WTC11 (cell line): ENCODE data around the gene ZNF229. TPM values are rescaled to one million over a fixed set of nuclear protein-coding genes. Genes with fewer than 3 reads are reported as not detected.

Experiments used
- ATAC-seq: fragments of 200-7000 bp; cut with Tn5 transposase; 2 replicates; pipeline ENCODE4 v1.10.0; 2021; ENCODE audit warnings: mild to moderate bottlenecking, moderate library complexity
- CTCF ChIA-PET: fragments of 300-600 bp; sonication (Branson Sonifier 250); formaldehyde crosslinking; loops from one replicate; lab custom pipeline; 2021; ENCODE audit warnings: antibody characterized with exemption; lab: Charles Lee
- POLR2A ChIA-PET: fragments of 350-600 bp; sonication (Branson Sonifier 250); formaldehyde crosslinking; loops from one replicate; lab custom pipeline; 2021; ENCODE audit warnings: antibody characterized with exemption; lab: Charles Lee
- DNase-seq: peaks from one replicate; pipeline ENCODE4 v3.0.0; 2021; ENCODE audit warnings: low spot score
- H3K27ac Mint-ChIP-seq: 2 replicates; pipeline ENCODE4 v1.8.0; 2021; ENCODE audit warnings: mixed read lengths
- H3K27me3 Mint-ChIP-seq: 2 replicates; pipeline ENCODE4 v1.8.0; 2021; ENCODE audit warnings: low read depth, mild to moderate bottlenecking, moderate library complexity, mixed read lengths
- H3K36me3 Mint-ChIP-seq: 2 replicates; pipeline ENCODE4 v1.8.0; 2021; ENCODE audit warnings: mixed read lengths
- H3K4me1 Mint-ChIP-seq: 2 replicates; pipeline ENCODE4 v1.8.0; 2022; ENCODE audit warnings: mixed read lengths
- H3K4me3 Mint-ChIP-seq: 2 replicates; pipeline ENCODE4 v1.8.0; 2021; ENCODE audit warnings: mild to moderate bottlenecking, moderate library complexity, mixed read lengths
- H3K9me3 Mint-ChIP-seq: 2 replicates; pipeline ENCODE4 v1.8.0; 2021; ENCODE audit warnings: mixed read lengths
- CREB1 ChIP-seq: sonication (generic); formaldehyde crosslinking; IDR thresholded peaks from 2 replicates; pipeline ENCODE4 v1.8.0; 2023; ENCODE audit warnings: mild to moderate bottlenecking, missing genetic modification reagents
- EMX1 ChIP-seq: fragments of 250-450 bp; sonication (Bioruptor Pico); IDR thresholded peaks from 2 replicates; pipeline ENCODE4 v1.8.0; 2021; ENCODE audit warnings: mild to moderate bottlenecking
- JUN ChIP-seq: sonication (generic); formaldehyde crosslinking; IDR thresholded peaks from 2 replicates; pipeline ENCODE4 v1.8.0; 2023; ENCODE audit warnings: mild to moderate bottlenecking, missing genetic modification reagents
- KAT7 ChIP-seq: sonication (generic); formaldehyde crosslinking; IDR thresholded peaks from 2 replicates; pipeline ENCODE4 v1.8.1; 2023; ENCODE audit warnings: missing genetic modification reagents, mild to moderate bottlenecking, borderline replicate concordance
- NFYB ChIP-seq: sonication (generic); formaldehyde crosslinking; conservative IDR thresholded peaks from 2 replicates; pipeline ENCODE4 v1.8.0; 2022; ENCODE audit warnings: low read depth, missing genetic modification reagents
- NR1H2 ChIP-seq: sonication (generic); formaldehyde crosslinking; IDR thresholded peaks from 2 replicates; pipeline ENCODE4 v1.9.0; 2021; ENCODE audit warnings: mild to moderate bottlenecking, moderate library complexity, missing genetic modification reagents
- NR3C1 ChIP-seq: sonication (generic); formaldehyde crosslinking; conservative IDR thresholded peaks from 2 replicates; pipeline ENCODE4 v1.8.1; 2023; ENCODE audit warnings: low read depth, mild to moderate bottlenecking, missing genetic modification reagents
- RORB ChIP-seq: fragments of 250-450 bp; sonication (Bioruptor Pico); IDR thresholded peaks from 2 replicates; pipeline ENCODE4 v1.9.0; 2021; ENCODE audit warnings: mild to moderate bottlenecking
- SP1 ChIP-seq: sonication (generic); formaldehyde crosslinking; conservative IDR thresholded peaks from 2 replicates; pipeline ENCODE4 v1.8.1; 2022; ENCODE audit warnings: missing genetic modification reagents
- TCF7 ChIP-seq: sonication (generic); formaldehyde crosslinking; IDR thresholded peaks from 2 replicates; pipeline ENCODE4 v1.8.0; 2022; ENCODE audit warnings: mild to moderate bottlenecking, low read depth, missing genetic modification reagents, moderate library complexity
- ZBTB21 ChIP-seq: sonication (generic); formaldehyde crosslinking; IDR thresholded peaks from 2 replicates; pipeline ENCODE4 v1.8.1; 2023; ENCODE audit warnings: mild to moderate bottlenecking, missing genetic modification reagents, borderline replicate concordance
- ZNF232 ChIP-seq: sonication (generic); formaldehyde crosslinking; IDR thresholded peaks from 2 replicates; pipeline ENCODE4 v1.8.0; 2022; ENCODE audit warnings: mild to moderate bottlenecking, missing genetic modification reagents
- total RNA-seq: library from RNA; stranded (reverse); gene quantifications from 3 replicates; pipeline ENCODE4 v1.2.3, GENCODE V29; 2021
- TF ChIP-seq, protein P1 (sequence below): fragments of 250-450 bp; sonication (Bioruptor Pico); IDR thresholded peaks from 2 replicates; pipeline ENCODE4 v1.8.0; 2021; ENCODE audit warnings: mild to moderate bottlenecking
- TF ChIP-seq, protein P2 (sequence below): sonication (generic); formaldehyde crosslinking; IDR thresholded peaks from 2 replicates; pipeline ENCODE4 v1.8.1; 2023; ENCODE audit warnings: mild to moderate bottlenecking, moderate library complexity, missing genetic modification reagents
- TF ChIP-seq, protein P3 (sequence below): fragments of 250-450 bp; sonication (Bioruptor Pico); IDR thresholded peaks from 2 replicates; pipeline ENCODE4 v1.9.0; 2021; ENCODE audit warnings: mild to moderate bottlenecking
- TF ChIP-seq, protein P4 (sequence below): sonication (generic); formaldehyde crosslinking; IDR thresholded peaks from 2 replicates; pipeline ENCODE4 v1.8.1; 2022; ENCODE audit warnings: low read depth, missing genetic modification reagents, borderline replicate concordance
- TF ChIP-seq, protein P5 (sequence below): sonication (generic); formaldehyde crosslinking; IDR thresholded peaks from 2 replicates; pipeline ENCODE4 v1.8.1; 2022; ENCODE audit warnings: mild to moderate bottlenecking, missing genetic modification reagents, moderate library complexity, borderline replicate concordance
- TF ChIP-seq, protein P6 (sequence below): sonication (generic); formaldehyde crosslinking; IDR thresholded peaks from 2 replicates; pipeline ENCODE4 v1.8.0; 2023; ENCODE audit warnings: mild to moderate bottlenecking, missing genetic modification reagents
- TF ChIP-seq, protein P7 (sequence below): sonication (generic); formaldehyde crosslinking; IDR thresholded peaks from 2 replicates; pipeline ENCODE4 v1.8.1; 2023; ENCODE audit warnings: mild to moderate bottlenecking, missing genetic modification reagents

The ZNF229 gene
- total RNA-seq, 1 experiment from 2014 or later: 2.4 TPM

DNA sequence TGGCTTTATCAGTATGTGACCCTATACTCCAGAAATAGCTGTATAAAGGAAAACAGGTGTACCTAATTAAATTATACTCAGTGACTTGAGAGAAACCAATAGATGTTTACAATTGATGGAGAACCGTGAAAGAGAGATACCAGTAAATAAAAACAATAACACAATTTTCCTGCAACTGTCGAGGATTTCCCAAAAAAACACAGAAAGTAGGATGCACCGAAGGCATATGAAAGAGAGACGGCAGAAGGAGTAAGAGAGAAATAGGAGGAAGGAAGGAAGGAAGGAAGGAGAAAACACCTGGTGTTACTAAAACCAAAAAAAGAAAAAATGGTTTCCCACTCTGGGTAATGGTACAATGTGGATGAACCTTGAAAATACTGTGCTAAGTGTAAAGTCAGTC is 6.8 kb upstream of the ZNF229 start:
- CTCF ChIA-PET: no interaction called here
- DNase-seq (no peak), ATAC-seq (no peak)
- TF ChIP-seq, protein P1, sequence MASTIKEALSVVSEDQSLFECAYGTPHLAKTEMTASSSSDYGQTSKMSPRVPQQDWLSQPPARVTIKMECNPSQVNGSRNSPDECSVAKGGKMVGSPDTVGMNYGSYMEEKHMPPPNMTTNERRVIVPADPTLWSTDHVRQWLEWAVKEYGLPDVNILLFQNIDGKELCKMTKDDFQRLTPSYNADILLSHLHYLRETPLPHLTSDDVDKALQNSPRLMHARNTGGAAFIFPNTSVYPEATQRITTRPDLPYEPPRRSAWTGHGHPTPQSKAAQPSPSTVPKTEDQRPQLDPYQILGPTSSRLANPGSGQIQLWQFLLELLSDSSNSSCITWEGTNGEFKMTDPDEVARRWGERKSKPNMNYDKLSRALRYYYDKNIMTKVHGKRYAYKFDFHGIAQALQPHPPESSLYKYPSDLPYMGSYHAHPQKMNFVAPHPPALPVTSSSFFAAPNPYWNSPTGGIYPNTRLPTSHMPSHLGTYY (CRISPR knock-in tag): no peak
- TF ChIP-seq, protein P2, sequence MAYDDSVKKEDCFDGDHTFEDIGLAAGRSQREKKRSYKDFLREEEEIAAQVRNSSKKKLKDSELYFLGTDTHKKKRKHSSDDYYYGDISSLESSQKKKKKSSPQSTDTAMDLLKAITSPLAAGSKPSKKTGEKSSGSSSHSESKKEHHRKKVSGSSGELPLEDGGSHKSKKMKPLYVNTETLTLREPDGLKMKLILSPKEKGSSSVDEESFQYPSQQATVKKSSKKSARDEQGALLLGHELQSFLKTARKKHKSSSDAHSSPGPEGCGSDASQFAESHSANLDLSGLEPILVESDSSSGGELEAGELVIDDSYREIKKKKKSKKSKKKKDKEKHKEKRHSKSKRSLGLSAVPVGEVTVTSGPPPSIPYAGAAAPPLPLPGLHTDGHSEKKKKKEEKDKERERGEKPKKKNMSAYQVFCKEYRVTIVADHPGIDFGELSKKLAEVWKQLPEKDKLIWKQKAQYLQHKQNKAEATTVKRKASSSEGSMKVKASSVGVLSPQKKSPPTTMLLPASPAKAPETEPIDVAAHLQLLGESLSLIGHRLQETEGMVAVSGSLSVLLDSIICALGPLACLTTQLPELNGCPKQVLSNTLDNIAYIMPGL (CRISPR knock-in tag): no peak
- TF ChIP-seq CREB1 (CRISPR knock-in tag) (no peak), ZBTB21 (CRISPR knock-in tag) (no peak), SP1 (CRISPR knock-in tag) (no peak), KAT7 (no peak), JUN (CRISPR knock-in tag) (no peak), RORB (no peak), ZNF232 (no peak), NR3C1 (CRISPR knock-in tag) (no peak), NFYB (CRISPR knock-in tag) (no peak), TCF7 (CRISPR knock-in tag) (no peak), NR1H2 (no peak), EMX1 (CRISPR knock-in tag) (no peak)
- TF ChIP-seq, protein P3, sequence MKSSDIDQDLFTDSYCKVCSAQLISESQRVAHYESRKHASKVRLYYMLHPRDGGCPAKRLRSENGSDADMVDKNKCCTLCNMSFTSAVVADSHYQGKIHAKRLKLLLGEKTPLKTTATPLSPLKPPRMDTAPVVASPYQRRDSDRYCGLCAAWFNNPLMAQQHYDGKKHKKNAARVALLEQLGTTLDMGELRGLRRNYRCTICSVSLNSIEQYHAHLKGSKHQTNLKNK (CRISPR knock-in tag): no peak
- TF ChIP-seq, protein P4, sequence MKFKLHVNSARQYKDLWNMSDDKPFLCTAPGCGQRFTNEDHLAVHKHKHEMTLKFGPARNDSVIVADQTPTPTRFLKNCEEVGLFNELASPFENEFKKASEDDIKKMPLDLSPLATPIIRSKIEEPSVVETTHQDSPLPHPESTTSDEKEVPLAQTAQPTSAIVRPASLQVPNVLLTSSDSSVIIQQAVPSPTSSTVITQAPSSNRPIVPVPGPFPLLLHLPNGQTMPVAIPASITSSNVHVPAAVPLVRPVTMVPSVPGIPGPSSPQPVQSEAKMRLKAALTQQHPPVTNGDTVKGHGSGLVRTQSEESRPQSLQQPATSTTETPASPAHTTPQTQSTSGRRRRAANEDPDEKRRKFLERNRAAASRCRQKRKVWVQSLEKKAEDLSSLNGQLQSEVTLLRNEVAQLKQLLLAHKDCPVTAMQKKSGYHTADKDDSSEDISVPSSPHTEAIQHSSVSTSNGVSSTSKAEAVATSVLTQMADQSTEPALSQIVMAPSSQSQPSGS: no peak
- TF ChIP-seq, protein P5, sequence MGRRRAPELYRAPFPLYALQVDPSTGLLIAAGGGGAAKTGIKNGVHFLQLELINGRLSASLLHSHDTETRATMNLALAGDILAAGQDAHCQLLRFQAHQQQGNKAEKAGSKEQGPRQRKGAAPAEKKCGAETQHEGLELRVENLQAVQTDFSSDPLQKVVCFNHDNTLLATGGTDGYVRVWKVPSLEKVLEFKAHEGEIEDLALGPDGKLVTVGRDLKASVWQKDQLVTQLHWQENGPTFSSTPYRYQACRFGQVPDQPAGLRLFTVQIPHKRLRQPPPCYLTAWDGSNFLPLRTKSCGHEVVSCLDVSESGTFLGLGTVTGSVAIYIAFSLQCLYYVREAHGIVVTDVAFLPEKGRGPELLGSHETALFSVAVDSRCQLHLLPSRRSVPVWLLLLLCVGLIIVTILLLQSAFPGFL (CRISPR knock-in tag): no peak
- TF ChIP-seq, protein P6, sequence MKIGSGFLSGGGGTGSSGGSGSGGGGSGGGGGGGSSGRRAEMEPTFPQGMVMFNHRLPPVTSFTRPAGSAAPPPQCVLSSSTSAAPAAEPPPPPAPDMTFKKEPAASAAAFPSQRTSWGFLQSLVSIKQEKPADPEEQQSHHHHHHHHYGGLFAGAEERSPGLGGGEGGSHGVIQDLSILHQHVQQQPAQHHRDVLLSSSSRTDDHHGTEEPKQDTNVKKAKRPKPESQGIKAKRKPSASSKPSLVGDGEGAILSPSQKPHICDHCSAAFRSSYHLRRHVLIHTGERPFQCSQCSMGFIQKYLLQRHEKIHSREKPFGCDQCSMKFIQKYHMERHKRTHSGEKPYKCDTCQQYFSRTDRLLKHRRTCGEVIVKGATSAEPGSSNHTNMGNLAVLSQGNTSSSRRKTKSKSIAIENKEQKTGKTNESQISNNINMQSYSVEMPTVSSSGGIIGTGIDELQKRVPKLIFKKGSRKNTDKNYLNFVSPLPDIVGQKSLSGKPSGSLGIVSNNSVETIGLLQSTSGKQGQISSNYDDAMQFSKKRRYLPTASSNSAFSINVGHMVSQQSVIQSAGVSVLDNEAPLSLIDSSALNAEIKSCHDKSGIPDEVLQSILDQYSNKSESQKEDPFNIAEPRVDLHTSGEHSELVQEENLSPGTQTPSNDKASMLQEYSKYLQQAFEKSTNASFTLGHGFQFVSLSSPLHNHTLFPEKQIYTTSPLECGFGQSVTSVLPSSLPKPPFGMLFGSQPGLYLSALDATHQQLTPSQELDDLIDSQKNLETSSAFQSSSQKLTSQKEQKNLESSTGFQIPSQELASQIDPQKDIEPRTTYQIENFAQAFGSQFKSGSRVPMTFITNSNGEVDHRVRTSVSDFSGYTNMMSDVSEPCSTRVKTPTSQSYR (CRISPR knock-in tag): no peak
- TF ChIP-seq, protein P7, sequence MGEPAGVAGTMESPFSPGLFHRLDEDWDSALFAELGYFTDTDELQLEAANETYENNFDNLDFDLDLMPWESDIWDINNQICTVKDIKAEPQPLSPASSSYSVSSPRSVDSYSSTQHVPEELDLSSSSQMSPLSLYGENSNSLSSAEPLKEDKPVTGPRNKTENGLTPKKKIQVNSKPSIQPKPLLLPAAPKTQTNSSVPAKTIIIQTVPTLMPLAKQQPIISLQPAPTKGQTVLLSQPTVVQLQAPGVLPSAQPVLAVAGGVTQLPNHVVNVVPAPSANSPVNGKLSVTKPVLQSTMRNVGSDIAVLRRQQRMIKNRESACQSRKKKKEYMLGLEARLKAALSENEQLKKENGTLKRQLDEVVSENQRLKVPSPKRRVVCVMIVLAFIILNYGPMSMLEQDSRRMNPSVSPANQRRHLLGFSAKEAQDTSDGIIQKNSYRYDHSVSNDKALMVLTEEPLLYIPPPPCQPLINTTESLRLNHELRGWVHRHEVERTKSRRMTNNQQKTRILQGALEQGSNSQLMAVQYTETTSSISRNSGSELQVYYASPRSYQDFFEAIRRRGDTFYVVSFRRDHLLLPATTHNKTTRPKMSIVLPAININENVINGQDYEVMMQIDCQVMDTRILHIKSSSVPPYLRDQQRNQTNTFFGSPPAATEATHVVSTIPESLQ (CRISPR knock-in tag): no peak
- POLR2A ChIA-PET: no interaction called here
- H3K4me1 Mint-ChIP-seq: no peaks in the 10 kb centered on the region
- H3K4me3 Mint-ChIP-seq: no peak overlapping the region
- peaks cover 68% of the 10 kb centered on the region for H3K9me3 Mint-ChIP-seq
- peaks cover 55% of the 10 kb centered on the region for H3K36me3 Mint-ChIP-seq
- H3K27me3 Mint-ChIP-seq: peaks cover 41% of the 10 kb centered on the region
- no peak overlapping the region for H3K27ac Mint-ChIP-seq
